Stimulated activated CD4-positive, alpha-beta T cell treated with anti-CD3 and anti-CD28 coated beads, Interleukin-2, amount 100 ng/mL, for 4 hours (primary cell): ENCODE data around the gene GK2.

ENCODE experiments used
- DNase-seq: peaks from one replicate; pipeline ENCODE4 v3.0.0-alpha.2; 2020; ENCODE audit warnings: low read depth

GK2 gene

DNA sequence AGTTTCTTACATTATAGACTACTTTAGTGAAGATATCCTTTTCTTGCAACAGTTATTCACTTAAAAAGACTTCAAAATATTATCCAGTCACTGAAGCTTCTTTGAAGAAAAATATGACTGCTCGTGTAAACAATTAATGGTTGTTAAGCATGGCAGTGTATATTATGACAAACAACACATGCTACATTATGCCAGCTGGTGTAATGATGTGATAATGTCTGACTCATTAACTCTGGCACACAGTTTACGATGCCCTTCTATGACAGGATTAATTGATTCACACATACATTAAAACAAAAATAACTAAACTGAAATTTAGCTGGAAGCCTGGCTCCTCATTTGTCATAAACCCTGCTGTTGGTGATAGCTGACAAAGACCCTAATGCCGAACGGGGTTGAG is 22.4 kb downstream of the GK2 start:
- DNase-seq: no peak

DNA sequence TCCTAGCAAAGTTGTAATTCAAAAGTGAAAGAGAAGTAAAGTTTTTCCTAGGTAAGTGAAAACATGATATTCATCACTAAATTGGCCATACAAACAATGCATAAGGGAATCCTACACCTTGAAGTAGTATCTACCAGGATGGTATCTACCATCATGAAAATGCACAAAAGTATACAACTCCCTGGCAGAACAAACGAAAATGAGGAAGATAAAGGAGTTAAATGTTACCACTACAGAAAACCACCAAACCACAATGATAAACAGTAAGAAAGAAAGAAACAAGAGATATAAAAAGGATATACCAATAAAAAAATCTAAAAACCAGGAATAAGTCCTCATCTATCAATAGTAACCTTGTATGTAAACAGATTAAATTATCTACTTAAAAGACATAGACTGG is 26.9 kb downstream of the GK2 start:
- no peak for DNase-seq

- no peak for DNase-seq
Measured at GRCh38 chr4:79370026-79370425, 38.0 kb downstream of the GK2 start.

GRCh38 chr4:79367096-79367495 is 40.9 kb downstream of the GK2 start:
- no peak for DNase-seq

GRCh38 chr4:79366422-79366821 is 41.6 kb downstream of the GK2 start:
- no peak for DNase-seq

DNA sequence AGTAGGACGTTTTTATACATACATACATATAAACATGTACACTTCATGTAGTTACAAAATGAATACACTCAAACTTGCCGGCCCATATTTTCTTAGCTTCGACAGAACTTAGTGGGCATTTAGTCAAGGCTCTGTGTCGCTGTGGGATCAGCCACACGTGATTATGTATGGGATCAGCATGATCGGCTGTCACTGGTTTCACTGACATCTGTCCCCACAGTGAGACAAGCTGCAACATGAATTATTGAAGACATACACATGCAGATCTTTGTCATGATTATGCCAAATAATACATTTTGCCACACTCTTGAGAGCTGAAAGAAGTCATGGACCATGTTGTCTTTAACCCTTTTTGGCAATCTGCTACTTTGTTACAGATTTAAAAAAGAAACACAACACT is 44.0 kb downstream of the GK2 start:
- DNase-seq: no peak

GRCh38 chr4:79362626-79363025 is 45.4 kb downstream of the GK2 start:
- DNase-seq: no peak

- no peak for DNase-seq
Measured at GRCh38 chr4:79360006-79360405, 48.0 kb downstream of the GK2 start.

DNA sequence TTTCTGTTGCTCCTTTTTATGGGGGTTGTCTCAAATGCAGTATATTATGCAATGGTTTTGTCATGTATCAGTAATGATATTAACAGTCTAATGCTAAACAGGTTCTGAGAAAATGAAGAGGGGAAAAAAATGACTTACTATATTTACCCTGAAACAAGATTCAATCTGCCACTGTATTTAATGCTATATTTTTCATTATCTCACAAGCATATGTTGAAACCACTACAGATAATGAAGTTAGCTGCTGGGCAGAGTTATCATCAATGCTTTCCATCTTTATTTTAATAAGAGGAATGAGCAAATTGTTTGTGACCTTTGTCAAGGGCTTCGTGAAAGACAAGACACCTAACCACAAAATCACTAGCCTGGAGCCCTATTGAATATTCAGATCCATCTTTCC is 49.6 kb downstream of the GK2 start:
- DNase-seq: no peak

- DNase-seq: no peak
Measured at GRCh38 chr4:79357365-79357764, 50.7 kb downstream of the GK2 start.
